D341Med (cell line): ENCODE measurements around the gene RIPOR3.
A peak's percentile ranks its signal among the peaks of the same experiment; 100 is the strongest.
"Not testable (repeated sequence)": the region's sequence is repeated elsewhere in the genome, so short reads cannot be mapped to it uniquely, and the experiment has no call there.

Experiments used
- DNase-seq: peaks from one replicate; pipeline ENCODE4 v3.0.0; 2012; ENCODE audit warnings: low spot score

The RIPOR3 gene

DNA sequence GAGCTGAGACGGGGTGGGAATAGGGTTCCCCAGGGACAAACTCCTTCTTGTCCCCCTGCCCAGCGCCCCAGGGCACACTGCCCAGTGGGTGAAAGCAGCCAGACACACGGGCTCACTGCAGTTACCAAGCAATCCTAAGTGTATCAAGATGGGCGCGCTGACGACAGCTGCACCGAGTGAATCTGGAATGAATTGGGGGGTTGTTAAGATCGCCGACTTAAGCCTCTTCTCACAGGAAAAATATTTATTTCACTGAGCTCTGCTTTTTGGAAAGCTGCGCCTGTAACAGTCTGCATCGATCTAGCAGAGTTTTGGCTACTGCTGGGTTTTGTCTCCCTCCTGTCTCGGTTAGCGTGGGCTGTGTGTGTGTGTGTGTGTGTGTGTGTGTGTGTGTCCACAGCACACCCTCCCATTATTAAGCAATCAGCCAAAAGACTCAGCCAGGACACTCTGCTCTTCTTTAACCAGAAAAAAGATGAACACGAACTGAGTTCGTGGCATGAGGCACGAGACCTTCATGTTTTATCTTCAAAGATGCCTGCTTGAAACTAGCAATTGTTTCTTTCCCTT, 35.9 kb downstream of the RIPOR3 start:
- no peak for DNase-seq

DNA sequence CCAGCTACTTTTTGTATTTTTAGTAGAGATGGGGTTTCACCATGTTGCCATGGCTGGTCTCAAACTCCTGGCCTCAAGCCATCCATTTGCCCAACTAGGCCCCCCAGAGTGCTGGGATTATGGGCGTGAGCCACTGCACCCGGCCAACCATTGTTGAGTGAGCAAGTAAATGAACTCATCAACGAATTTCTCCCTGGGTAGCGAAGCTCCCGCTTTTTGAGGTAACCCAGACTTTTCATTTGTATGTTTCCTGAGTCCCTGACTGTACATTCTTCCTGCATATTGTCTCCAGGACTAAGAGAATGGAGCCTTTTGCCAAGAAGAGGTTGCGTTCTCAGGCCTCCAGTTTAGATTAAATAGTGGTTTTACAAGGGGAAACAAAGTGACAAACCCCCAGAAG, 36.4 kb downstream of the RIPOR3 start:
- DNase-seq: no peak

DNA sequence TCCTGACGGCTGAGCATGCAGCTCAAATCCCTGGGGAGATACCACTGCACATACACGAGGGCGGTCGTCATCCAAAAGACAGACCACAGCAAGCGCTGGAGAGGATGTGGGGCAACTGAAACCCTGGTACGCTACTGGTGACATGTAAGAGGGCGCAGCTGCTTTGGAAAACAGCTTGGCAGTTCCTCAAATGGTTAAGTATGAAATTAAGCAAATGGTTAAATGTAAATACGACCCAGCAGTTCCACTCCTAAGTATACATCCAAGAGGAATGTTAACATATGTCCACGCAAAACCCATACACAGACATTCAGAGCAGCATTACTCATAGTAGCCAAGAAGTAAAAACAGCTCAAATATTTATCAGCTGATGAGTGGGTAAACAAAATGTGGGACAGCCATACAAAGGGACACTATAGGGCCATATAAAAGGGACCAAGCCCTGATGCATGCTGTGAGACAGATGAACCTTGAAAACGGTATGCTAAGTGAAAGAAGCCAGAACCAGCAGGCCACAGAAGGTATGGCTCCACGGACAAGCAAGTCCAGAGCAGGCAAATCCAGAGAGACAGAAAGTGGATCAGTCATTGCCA, 38.5 kb downstream of the RIPOR3 start:
- DNase-seq: no peak

DNA sequence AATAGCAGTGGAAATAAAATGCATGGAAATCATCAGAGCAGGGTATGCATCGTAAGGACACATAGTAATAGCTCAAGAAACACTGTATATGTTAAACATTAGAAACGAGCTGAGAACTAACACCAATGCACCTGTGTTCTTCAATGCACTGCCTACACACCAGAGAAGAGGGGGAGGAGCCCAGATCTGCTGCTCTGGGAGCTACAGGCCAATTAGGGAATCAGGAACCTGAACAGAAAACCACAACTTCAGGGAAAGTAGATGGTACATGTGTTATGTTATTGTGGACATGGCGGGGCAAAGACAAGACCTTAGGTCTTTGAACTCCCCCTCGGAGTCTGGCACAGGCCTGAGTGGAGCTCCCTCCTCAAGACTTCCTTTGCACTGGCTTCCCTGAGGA, 39.7 kb downstream of the RIPOR3 start:
- no peak for DNase-seq

DNA sequence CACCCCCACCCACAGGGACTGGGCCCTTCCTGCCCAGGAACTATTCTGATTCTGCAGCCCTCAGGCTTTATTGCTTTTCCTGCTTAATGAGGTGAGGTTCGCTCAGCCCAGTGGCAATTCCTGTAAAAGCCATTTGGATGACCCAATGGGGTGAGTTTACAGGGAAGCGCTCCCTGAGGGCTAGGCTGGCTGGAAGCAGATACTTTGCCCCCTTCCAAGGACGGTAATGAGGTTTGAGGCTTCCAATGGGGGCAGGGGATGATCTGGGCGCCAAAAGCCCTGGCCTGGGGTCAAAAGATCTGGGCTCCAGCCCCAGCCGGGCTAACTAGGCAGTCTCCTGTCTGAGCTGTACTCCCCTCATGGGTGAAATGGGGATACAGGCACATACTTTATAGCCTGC, 41.8 kb downstream of the RIPOR3 start:
- no peak for DNase-seq

DNA sequence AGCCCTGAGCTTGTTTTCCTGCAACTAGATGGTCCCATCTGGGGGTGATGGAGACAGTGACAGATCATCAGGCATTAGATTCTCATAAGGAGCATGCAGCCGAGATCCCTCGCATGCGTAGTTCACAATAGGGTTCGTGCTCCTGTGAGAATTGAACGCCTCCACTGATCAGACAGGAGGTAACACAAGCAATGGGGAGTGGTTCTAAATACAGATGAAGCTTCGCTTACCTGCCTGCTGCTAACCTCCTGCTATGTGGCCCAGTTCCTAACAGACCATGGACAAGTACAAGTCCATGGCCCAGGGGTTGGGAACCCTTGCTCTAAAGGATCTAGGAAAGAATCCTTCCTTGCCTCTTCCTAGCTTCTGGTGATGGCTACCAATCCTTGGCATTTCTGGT, 42.7 kb downstream of the RIPOR3 start:
- no peak for DNase-seq

DNA sequence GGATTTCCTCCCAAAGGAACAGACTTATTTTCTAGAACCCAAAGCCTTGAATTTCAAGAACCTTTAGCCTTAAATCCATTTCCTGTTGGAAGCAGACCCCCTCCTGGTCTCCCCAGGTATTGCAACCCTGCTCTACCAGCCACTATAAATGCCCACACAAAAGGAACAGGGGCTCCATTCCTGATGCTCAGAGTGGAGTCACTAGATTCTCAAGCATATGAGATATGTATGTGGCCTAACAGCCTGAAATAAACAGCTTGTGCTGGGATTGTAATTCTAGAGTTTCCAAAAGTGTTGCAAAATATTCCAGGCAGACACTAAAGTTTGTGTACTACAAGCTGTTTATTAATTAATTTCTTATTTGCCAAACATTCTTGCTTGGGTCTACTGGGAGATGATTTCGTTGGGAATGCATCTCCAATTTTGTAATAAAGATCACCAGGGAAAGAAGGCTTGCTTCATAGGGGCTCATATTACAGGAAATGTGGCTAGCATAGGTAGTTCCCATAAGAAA, 44.8 kb downstream of the RIPOR3 start:
- DNase-seq: no peak

DNA sequence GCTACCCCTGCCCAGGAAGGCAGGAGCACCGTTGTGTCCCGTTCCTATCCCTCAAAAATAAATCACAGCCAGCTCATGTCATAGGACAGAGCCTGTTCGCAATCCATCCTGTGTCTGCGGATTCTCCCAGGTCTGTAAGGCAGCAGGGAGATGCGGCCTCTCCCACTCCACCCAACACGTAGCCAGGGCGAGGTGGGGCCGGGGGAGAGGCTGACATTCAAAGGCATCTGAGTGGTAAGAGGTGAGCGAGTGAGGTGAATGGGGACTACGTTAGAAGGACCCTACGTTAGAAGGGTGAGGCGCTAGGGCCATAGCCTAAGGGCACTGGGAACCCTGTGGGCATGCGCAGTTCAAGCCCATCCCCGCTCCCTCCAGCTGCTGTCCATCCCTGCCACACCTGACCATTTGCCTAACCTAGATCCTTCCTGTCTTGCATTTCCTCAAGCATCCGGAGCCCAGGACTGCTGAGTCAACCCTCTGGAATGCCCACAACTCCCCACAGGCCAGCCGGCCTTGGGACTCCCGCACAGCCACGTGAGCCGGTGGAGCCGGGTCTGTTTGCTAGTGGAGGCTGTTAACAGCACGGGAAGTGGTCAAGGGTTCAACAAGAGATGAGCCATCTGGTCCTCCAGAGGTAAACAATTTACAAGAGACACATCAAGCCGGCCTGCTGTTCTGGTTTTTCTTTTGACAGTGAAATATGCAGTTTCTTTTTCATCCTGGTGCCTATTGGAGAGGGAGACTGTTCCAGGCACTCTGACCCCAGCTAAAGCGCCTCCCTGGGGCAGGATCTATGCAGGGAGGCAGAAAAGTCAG, 45.9 kb downstream of the RIPOR3 start:
- DNase-seq: no peak

DNA sequence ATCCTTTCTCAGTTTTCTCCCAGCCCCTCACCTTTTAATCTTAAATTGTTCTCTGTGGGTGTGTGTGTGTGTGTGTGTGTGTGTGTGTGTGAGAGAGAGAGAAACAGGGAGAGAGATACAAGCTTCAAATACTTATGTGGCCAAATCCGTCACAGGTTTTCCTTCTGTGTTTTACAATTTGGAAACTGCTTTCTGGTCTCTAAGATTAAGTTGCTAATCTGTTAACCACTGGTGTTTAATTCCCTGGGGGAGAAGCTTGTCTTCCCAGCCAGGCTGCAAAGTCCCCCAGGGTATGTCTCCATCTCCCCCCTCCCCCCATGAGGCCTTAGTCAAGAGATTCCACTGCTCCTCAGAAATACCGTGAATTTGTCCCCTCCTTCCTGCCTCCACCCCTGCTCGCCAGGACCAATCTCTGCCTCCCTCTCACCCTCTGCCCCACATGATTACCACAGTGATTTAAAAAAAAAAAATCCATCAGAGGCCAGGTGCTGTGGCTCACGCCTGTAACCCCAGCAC, 49.0 kb downstream of the RIPOR3 start:
- DNase-seq: peak; percentile 86

DNA sequence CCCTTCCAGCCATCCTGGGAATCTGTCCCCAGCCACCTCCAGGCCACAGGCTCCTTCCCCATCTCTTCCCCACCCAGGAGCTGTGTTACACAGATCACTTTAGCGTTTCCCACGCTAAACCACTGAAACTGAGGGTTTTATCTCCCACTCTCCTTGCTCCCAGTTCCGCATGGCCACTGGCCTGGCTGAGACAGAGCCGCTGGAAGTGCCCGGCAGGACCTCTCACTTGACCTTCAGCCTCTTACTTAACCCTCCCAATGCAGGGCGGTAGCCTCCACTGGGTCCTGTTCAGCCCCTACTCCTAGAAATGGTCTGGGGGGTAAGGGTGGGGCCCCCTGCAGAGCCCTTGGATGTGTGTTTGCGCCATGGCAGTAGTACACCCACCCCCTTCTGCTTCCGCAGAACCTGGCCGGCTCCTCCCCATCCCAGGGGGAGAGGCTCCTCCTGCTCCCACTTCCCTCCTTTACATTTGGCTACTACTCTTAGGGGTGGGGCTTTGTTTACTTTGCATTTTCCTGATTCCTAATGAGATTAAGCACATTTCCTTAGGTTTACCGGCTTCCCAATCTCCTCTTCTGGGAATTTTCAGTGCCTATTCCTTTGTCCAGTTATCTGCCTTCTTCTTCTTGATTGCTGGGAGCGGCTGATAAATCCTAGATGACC, 49.6 kb downstream of the RIPOR3 start:
- DNase-seq: not testable (repeated sequence)

DNA sequence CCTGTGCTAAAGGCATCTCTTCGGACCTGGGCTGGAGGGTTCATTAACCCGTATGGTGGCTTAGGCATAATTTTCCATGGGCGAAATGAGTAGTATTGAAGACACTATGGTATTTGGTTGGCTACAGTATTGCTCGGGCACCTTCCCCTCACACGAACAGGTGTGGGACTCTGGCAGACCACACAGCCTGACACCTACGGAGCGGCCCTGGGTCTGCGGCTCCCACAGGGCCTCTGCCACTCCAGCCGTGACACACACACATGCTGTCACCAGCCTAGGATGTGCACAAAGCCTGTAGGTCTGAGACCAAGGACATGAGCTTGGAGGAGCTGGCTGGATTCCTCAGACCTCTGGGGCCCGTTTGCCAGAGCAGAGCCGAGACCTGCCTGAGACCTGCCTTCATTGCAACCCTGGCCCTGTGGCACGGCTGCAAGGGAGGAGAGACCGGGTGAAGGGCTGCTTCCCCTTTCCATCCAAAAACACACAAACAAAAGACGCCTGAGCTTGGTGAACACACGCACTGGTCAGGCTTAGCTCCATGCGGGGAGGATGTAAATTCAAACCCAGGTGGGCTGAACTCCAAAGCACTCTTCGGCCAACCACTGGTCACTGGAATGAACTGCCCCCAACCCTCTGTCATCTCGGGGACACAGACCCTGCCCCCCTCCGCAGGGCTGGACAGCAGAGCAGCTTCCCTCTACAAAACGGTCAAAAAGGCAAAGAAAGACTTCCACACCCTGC, 51.2 kb downstream of the RIPOR3 start:
- not testable (repeated sequence) for DNase-seq

DNA sequence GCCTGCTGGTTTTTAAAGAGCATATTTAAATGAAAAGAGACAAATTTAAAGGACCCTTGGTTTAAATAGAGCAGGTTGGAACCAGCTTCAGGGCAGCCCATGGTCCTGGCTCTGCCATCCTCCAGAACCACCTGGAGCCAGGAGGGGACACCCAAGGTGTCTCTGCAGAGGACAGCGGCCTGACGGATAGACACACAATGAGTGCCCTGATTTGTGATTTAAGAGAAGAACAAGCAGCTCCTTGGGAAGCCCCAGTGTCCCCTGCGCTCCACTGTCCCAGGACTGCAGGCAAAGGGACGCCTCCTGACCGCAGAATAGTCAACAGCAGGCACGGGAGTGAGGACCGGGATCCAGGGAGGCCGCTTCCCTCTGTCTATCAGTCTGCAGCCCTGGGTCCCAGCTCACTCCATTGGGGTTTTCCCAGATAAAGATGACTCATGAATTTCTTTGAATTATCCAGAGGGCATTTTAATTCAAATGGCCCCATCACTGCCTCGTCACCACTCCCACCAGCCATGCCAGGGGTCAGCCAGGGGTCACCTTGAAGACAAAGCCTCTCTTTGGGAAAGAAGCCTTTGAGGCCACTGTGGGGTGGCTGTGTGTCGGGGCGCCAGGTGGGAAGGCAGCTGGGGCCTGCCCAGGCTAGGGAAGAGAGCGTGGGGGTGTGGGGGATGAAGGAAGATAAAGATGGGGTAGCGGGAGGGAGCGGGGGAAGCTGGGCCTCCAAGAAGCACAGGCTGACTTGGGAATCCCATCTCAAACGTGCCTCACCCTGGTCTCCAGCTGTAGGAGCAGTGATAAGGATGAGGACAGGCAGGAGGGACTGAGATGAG, 53.1 kb downstream of the RIPOR3 start:
- not testable (repeated sequence) for DNase-seq

DNA sequence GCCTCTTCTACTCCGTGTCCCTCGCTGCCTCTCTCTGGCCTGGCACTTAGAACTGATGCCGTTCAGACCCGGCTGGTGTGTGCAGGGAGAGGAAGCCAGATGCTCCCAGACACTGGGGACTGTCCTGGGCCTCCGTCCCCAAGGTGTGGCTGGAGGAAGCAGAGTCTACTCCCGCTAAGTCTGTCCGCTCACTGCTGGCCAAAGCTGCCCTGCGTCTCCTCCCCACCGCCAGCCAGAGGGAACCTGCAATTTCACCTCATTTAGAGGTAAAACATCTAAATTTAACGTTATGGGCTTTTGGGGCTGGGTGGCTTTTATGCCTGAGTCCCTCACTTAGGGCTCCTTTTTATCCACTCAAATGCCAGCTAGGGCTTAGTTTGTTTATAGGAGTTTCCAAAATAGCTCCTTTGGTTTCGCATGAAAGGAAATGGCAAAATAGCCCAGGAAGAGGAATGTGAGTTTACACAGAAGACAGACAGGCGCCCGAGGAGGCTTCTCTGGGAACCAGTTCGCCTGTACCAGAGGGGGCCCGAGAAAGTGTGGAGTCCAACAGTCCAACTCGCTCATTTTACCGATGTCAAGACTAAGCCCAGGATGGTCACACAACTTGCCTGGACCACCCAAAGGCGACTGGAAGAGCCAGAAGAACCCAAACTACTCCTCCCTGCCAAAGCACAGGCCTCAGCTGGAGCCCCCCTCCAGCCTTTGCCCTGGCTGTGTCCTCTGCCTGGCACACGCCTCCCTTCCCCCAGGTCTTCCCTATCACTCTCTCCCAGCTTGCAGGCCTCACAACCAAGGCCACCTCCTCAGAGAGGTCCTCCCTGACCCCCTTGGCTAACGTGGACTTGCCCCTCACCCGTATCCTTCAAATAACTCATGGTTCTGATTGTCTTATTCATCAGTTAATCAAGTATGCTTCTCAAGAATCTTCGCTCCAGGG, 54.5 kb downstream of the RIPOR3 start:
- no peak for DNase-seq

DNA sequence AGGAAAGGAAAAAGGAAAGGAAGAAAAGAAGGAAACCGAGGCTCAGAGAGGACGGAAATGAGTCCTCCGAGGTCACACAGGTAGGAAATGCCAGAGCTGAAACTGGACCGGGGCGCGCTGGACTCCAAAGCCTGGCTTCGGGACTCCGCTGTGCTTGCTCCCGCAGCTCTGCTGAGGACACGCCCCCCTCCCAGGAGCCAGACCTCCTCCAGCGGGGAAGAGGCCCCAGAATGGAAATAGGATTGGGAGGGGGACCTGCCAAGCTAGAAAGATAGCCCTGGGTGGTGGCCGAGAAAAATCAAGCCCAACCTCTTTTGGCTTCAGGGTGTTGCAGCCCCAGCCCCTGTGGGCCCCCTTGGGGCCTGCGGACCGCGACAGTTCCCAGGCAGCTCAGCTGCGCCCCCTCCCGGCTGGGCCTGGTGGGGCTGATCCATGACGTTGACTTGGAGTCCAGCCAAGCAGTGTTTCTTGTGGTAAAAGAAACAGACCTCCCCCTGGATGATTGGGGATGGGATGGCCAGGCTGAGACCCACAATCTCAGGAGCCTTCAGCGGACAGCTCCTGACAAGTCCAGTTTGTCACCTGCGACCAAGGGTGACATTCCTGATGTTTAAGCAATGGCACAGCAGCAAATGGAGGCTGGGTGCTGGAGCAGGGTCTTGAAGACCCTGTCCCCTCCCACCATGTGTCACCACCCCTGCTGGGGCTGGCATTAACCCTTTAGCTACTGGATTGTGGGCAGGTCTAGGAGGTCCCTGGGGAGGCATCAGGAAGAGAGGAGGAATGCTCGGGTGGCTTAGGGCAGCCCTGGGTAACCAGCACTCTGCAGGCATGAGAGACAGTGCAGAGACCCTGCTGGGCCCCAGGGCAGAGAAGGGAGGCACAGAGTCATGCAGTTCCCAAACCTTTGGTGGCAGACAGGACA, 55.4 kb downstream of the RIPOR3 start:
- DNase-seq: peak; percentile 93

DNA sequence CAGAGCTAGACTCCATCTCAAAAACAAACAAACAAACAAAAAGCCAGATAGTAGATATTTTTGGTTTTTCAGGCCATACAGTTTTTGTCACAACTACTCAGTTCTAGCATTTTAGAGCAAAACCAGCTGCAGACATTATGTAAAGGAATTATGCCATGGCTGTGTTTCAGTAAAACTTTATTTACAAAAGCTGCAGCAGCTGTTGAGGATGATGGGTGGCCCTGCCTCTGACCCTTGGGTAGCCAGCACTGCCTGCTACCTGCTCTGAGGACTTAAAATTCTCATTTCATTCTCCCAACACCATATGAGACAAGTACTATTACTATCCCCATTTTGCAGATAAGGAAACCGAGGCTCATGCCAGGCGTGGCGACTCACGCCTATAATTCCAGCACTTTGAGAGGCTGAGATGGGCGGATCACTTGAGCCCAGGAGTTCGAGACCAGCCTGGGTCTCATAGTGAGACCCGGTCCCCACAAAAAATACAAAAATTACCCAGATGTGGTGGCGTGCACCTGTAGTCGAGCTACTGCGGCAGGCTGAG, 56.3 kb downstream of the RIPOR3 start:
- DNase-seq: no peak

DNA sequence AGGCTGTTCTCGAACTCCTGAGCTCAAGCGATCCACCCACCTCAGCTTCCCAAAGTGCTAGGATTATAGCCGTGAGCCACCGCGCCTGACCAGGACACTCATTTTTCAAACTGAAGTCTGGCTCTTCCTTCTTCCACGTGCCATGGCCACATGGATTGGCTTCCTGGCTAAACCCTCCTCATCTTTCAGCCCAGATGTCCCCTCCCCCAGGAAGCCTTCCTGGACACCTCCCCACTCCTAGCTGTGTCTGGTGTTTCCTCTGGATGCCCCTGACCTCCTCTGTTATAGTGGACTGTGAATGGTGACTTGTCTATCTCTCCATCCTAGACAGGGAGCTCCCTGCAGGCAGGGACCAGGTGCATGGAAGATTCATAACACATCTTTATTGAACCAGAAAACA, 57.2 kb downstream of the RIPOR3 start:
- no peak for DNase-seq

DNA sequence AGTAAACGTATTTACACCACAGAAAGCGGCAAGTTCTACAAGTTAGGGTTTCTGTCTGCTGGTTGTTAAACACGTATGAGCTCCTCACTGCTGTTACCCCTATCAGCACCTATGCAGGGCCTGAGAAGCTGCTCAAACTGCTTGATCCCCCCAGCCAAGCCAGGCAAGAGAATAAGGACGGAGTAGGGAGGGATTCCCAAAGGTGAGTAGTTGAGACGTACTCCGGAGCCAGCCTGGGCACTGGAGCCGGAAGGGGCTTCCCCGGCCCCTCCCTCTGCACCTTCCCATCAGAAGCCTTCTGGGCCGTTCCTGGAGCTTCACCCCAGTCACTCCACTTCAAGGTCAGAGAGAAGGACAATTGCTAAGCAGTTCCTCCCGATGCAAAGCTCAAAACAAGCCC, 58.0 kb downstream of the RIPOR3 start:
- no peak for DNase-seq

DNA sequence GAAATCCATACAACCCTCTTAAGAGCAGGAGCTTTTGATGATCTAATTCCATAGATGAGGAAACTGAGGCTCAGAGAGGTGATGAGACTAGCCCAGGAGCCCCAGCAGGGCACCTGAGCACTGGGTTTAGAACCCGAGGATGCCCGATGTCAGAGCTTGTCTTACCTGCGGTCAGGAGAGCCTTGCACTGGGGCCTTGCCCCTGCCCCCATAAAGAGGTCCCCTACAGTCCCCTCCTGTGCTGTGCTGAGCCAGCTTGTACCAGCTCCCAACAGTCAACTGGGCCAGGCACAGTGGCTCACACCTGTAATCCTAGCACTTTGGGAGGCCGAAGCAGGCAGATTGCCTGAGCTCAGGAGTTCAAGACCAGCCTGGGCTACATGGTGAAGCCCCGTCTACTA, 58.6 kb downstream of the RIPOR3 start:
- DNase-seq: no peak
